SU-DHL-6 (cell line): ENCODE data around the gene MYO1G.
"Not testable (repeated sequence)": the region's sequence is repeated elsewhere in the genome, so short reads cannot be mapped to it uniquely, and the experiment has no call there.

Source experiments
- H2AFZ ChIP-seq: fragments of 200-600 bp; sonication (generic); 2 replicates; pipeline ENCODE4 v1.6.1; 2014; ENCODE audit warnings: low read depth, mild to moderate bottlenecking, moderate library complexity, mixed read lengths, antibody characterized with exemption, low read length; ENCODE audit not compliant: severe bottlenecking
- H3F3A ChIP-seq: fragments of 200-600 bp; shearing (Covaris generic); 2 replicates; pipeline ENCODE4 v1.6.0; 2016; ENCODE audit warnings: antibody characterized with exemption, mild to moderate bottlenecking; ENCODE audit not compliant: insufficient read depth
- H3K27ac ChIP-seq: fragments of 200-600 bp; sonication (generic); 2 replicates; pipeline ENCODE4 v1.5.1; 2016; ENCODE audit warnings: low read depth, mild to moderate bottlenecking, low read length, moderate library complexity, mixed read lengths
- H3K27me3 ChIP-seq: fragments of 200-600 bp; sonication (generic), shearing (Covaris generic); 2 replicates; pipeline ENCODE4 v1.6.0; 2014; ENCODE audit warnings: mild to moderate bottlenecking, low read length
- H3K36me3 ChIP-seq: fragments of 200-600 bp; sonication (generic); 2 replicates; pipeline ENCODE4 v1.6.1; 2014; ENCODE audit warnings: mild to moderate bottlenecking, low read length, mixed read lengths
- H3K4me2 ChIP-seq: fragments of 300-600, 200-600 bp; shearing (Covaris generic), sonication (generic); 2 replicates; pipeline ENCODE4 v1.6.0; 2014; ENCODE audit warnings: low read length, low read depth, mild to moderate bottlenecking; ENCODE audit not compliant: poor library complexity, severe bottlenecking
- H3K4me3 ChIP-seq: fragments of 200-600 bp; sonication (generic); 2 replicates; pipeline ENCODE4 v1.5.1; 2014; ENCODE audit warnings: antibody characterized with exemption, low read length, mild to moderate bottlenecking, mixed read lengths; ENCODE audit not compliant: insufficient read depth, poor library complexity, severe bottlenecking
- H3K79me2 ChIP-seq: fragments of 200-600 bp; sonication (generic); 2 replicates; pipeline ENCODE4 v1.6.1; 2014; ENCODE audit warnings: mild to moderate bottlenecking, low read length, moderate library complexity; ENCODE audit not compliant: insufficient read depth
- H3K9ac ChIP-seq: fragments of 200-600 bp; sonication (generic); 2 replicates; pipeline ENCODE4 v1.7.0; 2014; ENCODE audit warnings: mild to moderate bottlenecking, low read length
- H3K9me2 ChIP-seq: fragments of 200-600 bp; sonication (generic); replicated peaks from 2 replicates; pipeline ENCODE4 v1.6.1; 2014; ENCODE audit warnings: low read length; ENCODE audit not compliant: insufficient read depth
- H3K9me3 ChIP-seq: fragments of 200-600 bp; sonication (generic); 2 replicates; pipeline ENCODE4 v1.6.1; 2014; ENCODE audit warnings: low read length, mixed read lengths; ENCODE audit not compliant: insufficient read depth
- H4K20me1 ChIP-seq: fragments of 200-600 bp; sonication (generic); 2 replicates; pipeline ENCODE4 v1.6.1; 2014; ENCODE audit warnings: low read depth, mild to moderate bottlenecking, antibody characterized with exemption, low read length, moderate library complexity, mixed read lengths
- EZH2phosphoT487 ChIP-seq: fragments of 200-600 bp; sonication (generic), shearing (Covaris generic); conservative IDR thresholded peaks from 2 replicates; pipeline ENCODE4 v1.6.1; 2018; ENCODE audit warnings: mild to moderate bottlenecking, antibody characterized with exemption, low read length, moderate library complexity, mixed read lengths
- TF ChIP-seq, protein P1 (sequence below): fragments of 200-600 bp; sonication (generic); IDR thresholded peaks from one replicate; pipeline ENCODE4 v1.5.1; 2017; ENCODE audit warnings: antibody characterized with exemption, mild to moderate bottlenecking, low read length, moderate library complexity; ENCODE audit not compliant: insufficient read depth, poor library complexity, severe bottlenecking

The MYO1G gene

DNA sequence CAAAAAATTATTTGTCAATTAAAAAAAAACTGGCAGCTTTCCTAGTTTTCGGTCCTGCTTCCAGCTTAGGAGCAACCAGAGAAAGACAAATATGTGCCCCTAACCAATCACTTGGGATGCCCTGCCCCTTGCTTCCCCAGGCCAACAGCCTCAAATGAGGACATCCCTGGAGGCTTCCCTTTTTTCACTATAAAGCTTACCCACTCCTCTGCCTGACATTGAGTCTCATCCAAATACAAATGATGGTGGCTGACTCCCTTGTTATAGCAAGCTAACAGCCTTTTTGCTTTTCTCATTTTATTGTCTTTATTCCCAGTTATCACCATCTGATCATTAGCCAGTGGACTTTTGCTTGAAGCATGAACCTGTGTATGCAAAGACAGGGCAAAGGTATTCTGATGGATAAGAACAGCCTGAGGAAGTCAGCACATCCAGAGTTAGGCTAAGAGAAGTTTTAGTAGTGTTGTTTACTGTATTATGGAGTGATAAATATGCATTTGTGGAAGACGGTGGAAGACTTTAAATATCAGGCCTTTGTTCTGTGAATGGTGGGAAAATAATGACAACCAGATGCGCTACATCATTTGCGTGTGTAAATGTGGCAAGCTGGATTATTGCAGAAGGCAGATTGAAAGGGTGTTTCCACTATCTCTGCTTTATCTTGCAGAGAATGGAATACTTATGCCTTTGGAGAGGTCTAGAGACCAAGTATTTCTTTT is 19.5 kb upstream of the MYO1G start:
- Histone ChIP-seq H3F3A (peaks cover 67% of the 10 kb centered on the region), H3K9me3 (no peaks in the 10 kb centered on the region), H2AFZ (no peak overlapping the region), H3K9me2 (no peaks in the 10 kb centered on the region), H3K4me3 (peak overlapping the region; percentile 86), H3K4me2 (peak overlapping the region; percentile 85), H3K9ac (peak overlapping the region; percentile 76), H3K79me2 (peaks cover 30% of the 10 kb centered on the region), H4K20me1 (no peaks in the 10 kb centered on the region), H3K36me3 (peaks cover 7% of the 10 kb centered on the region; the same call in 1 of the 2 replicates), H3K27me3 (no peaks in the 10 kb centered on the region), H3K27ac (peak overlapping the region; percentile 97)
- TF ChIP-seq, protein P1, sequence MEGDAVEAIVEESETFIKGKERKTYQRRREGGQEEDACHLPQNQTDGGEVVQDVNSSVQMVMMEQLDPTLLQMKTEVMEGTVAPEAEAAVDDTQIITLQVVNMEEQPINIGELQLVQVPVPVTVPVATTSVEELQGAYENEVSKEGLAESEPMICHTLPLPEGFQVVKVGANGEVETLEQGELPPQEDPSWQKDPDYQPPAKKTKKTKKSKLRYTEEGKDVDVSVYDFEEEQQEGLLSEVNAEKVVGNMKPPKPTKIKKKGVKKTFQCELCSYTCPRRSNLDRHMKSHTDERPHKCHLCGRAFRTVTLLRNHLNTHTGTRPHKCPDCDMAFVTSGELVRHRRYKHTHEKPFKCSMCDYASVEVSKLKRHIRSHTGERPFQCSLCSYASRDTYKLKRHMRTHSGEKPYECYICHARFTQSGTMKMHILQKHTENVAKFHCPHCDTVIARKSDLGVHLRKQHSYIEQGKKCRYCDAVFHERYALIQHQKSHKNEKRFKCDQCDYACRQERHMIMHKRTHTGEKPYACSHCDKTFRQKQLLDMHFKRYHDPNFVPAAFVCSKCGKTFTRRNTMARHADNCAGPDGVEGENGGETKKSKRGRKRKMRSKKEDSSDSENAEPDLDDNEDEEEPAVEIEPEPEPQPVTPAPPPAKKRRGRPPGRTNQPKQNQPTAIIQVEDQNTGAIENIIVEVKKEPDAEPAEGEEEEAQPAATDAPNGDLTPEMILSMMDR, result no peak
- no peak for TF ChIP-seq EZH2phosphoT487

DNA sequence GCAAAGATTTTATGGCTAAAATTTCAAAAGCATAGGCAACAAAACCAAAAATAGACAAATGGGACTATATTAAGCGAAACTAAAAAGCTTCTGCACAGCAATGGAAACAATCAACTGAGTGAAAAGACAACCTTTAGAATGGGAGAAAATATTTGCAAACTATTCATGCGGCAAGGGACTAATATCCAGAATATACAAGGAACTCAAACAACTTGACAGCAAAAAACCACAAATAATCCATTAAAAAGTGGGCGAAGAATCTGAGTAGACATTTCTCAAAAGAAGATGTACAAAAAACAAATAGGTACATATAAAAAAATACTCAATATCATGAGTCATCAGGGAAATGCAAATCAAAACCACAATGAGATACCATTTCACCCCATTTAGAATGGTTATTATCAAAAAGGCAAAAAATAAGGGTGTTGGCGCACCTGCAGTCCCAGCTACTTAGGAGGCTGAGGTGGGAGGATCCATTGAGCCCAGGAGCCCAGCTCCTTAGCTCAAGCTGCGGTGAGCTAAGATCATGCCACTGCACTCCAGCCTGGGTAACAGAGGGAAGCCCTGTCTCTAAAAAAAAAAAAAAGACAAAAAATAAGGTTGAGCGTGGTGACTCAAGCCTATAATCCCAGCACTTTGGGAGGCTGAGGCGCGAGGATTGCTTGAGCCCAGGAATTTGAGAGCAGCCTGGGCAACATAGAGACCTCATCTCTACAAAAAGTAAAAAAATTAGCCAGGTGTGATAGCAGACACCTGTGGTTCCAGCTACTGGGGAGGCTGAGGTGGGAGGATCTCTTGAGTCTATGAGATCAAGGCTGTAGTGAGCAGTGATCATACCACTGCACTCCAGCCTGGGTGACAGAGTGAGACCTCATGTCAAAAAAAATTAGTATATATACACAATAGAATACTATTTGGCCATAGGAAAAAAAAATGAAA is 17.0 kb upstream of the MYO1G start:
- TF ChIP-seq, protein P1, result no peak
- TF ChIP-seq EZH2phosphoT487, result no peak
- peak overlapping the region; percentile 97 for H3K27ac ChIP-seq
- peak overlapping the region; percentile 26 for H3K4me3 ChIP-seq
- H2AFZ ChIP-seq, result no peak overlapping the region
- peaks cover 47% of the 10 kb centered on the region for H3F3A ChIP-seq
- no peaks in the 10 kb centered on the region for H3K27me3 ChIP-seq
- H3K9ac ChIP-seq, result peak overlapping the region; percentile 38
- 0 out of 2 replicates have a peak, but pooled peaks cover 3% of the 10 kb centered on the region for H3K36me3 ChIP-seq
- H3K9me2 ChIP-seq, result no peaks in the 10 kb centered on the region
- H4K20me1 ChIP-seq, result no peaks in the 10 kb centered on the region
- H3K4me2 ChIP-seq, result peak overlapping the region; percentile 68
- H3K79me2 ChIP-seq, result peaks cover 5% of the 10 kb centered on the region
- no peaks in the 10 kb centered on the region for H3K9me3 ChIP-seq

DNA sequence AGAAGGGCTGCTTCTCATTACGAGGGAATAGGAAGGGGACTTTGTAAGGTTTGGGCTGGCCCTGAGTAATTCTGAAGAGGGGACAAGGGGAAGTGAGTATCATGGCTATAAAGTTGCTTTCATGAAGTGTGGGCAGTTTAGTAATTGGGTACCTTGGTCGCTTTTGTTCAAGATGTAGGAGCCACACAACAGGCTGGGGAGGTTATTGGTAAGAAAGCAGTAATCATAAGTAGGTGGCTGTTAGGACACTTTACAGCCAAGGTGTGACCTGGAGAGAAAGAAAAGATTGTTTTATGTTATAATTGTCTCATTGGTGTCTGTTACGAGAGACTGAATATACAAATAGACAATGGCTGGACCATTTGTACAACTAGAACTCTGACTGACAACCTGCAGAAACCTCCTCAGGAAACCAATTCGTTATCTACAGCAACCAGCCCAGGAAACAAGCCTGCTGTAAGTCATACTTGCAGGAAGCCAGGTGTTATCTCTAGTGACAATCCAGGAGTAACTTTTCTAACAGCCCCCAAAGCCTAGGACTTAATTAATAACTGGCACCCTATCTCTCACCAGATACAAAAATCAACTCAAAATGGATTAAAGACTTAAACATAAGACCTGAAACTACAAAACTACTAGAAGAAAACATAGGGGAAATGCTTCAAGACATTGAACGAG is 16.2 kb upstream of the MYO1G start:
- H3K9me3 ChIP-seq, result no peaks in the 10 kb centered on the region
- H3K79me2 ChIP-seq, result no peaks in the 10 kb centered on the region
- H3F3A ChIP-seq, result peaks cover 47% of the 10 kb centered on the region
- TF ChIP-seq EZH2phosphoT487, result no peak
- TF ChIP-seq, protein P1, result no peak
- H3K27me3 ChIP-seq, result no peaks in the 10 kb centered on the region
- H3K27ac ChIP-seq, result peak overlapping the region; percentile 97
- H4K20me1 ChIP-seq, result no peaks in the 10 kb centered on the region
- H2AFZ ChIP-seq, result no peak overlapping the region
- no peaks in the 10 kb centered on the region for H3K9me2 ChIP-seq
- H3K4me2 ChIP-seq, result peak overlapping the region; percentile 68
- peak overlapping the region; percentile 38 for H3K9ac ChIP-seq
- H3K4me3 ChIP-seq, result peak overlapping the region; percentile 25
- H3K36me3 ChIP-seq, result no peaks in the 10 kb centered on the region

DNA sequence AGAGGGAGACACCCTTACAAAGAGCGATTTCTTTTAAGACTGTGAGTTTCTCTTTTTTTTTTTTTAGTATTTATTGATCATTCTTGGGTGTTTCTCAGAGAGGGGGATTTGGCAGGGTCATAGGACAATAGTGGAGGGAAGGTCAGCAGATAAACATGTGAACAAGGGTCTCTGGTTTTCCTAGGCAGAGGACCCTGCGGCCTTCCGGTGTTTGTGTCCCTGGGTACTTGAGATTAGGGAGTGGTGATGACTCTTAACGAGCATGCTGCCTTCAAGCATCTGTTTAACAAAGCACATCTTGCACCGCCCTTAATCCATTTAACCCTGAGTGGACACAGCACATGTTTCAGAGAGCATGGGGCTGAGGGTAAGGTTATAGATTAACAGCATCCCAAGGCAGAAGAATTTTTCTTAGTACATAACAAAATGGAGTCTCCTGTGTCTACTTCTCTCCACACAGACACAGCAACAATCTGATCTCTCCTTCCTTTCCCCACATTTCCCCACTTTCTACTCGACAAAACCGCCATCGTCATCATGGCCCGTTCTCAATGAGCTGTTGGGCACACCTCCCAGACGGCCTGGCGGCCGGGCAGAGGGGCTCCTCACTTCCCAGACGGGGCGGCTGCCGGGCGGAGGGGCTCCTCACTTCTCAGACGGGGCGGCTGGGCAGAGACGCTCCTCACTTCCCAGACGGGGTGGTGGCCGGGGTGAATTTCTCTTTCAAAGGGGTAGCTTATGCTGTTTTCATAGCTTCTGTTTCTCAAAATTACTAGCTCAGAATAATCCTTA is 13.4 kb upstream of the MYO1G start:
- not testable (repeated sequence) for H3K36me3 ChIP-seq, H2AFZ ChIP-seq, H3K9me3 ChIP-seq, H3K27ac ChIP-seq, H3K9me2 ChIP-seq, H4K20me1 ChIP-seq, H3K27me3 ChIP-seq, H3K4me3 ChIP-seq, H3K79me2 ChIP-seq, H3K9ac ChIP-seq, H3K4me2 ChIP-seq
- peaks cover 31% of the 10 kb centered on the region for H3F3A ChIP-seq
